GM13977 (cell line): ENCODE results near the gene SPIRE1.

ENCODE experiments used
- DNase-seq: peaks from one replicate; pipeline ENCODE4 v3.0.0; 2012; ENCODE audit warnings: low spot score
- CTCF ChIP-seq: IDR thresholded peaks from 2 replicates; pipeline ENCODE4 v1.5.1; 2012; ENCODE audit warnings: mild to moderate bottlenecking, control low read depth; ENCODE audit not compliant: insufficient read depth; ENCODE audit errors: extremely low read depth, missing control alignments
- in situ Hi-C: fragments of 300-500 bp; cut with MboI; formaldehyde crosslinking; loops from one replicate; pipeline ENCODE4 v1.12.0; 2022; ENCODE audit warnings: low sequenced_read_pairs, low pct_unique_long_range_greater_than_20kb, mixed read lengths, inconsistent platforms; ENCODE audit not compliant: unreplicated experiment

The SPIRE1 gene

DNA sequence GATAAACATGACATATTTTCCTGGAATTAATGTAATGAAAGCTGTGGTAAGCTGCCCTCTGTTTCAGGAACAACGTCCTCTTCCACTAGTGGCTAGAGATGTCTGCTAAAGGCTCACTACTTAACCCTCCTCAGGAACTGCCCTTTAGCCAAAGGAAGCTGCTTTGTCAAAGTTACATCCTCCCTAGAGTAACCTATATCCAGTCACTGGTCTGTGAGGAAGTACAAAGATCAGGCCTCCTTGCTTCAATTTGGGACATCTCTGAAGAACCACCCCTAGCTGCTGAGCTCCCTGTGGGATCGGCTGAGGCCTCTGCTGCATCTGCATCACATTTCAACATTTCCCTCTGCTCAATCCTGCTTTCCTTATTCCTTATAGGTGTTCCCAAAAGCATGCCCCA lies 142.4 kb downstream of the SPIRE1 start:
- in situ Hi-C loops = no loop called here
- TF ChIP-seq CTCF = no peak
- no peak for DNase-seq

DNA sequence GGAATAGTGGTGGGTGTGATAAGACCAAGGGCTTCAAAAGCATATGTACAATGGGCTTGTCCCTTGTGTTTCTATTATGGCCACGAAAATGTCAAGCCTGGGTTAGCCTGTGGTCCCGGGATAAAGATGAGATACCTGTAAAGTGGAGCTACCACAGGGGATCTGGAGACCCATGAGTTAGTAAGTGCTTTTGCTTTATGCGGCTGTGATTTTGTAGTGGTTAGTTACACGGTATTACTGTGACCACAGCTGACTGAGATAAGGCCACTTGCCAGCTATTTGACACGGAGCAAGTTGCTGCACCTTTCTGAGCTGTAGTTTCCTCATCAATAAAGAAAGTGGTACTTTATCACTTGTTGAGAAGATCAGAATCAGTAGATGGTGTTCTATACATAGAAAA lies 150.9 kb downstream of the SPIRE1 start:
- in situ Hi-C loops = no loop called here
- TF ChIP-seq CTCF = no peak
- DNase-seq = no peak

- in situ Hi-C loops = no loop called here
- TF ChIP-seq CTCF = no peak
- DNase-seq = no peak
Observed at GRCh38 chr18:12500986-12501385, 156.9 kb downstream of the SPIRE1 start.

- DNase-seq = no peak
- in situ Hi-C loops = no loop called here
- TF ChIP-seq CTCF = no peak
Observed at GRCh38 chr18:12497839-12498238, 160.1 kb downstream of the SPIRE1 start.

DNA sequence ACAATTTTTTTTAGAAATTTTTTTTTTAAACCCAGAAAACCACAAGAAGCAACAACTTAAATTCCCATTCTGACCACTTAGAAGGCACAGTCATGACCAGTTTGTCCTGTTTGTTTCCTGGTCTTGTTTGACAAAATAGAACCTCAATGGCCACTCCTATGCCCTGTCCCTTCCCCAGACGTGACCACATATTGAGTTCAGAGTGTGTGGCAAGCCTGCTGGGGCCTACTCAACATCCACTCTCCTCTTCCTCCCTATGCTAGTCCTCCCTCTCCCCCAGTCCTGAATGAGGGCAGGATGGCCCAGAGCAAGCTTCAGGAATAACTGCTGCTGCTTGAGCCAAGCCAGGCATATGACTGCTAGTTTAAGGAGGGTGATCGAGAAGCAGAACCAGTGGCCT lies 160.6 kb downstream of the SPIRE1 start:
- in situ Hi-C loops = no loop called here
- no peak for DNase-seq
- TF ChIP-seq CTCF = no peak

- no peak for DNase-seq
- in situ Hi-C loops = no loop called here
- no peak for TF ChIP-seq CTCF
Observed at GRCh38 chr18:12492907-12493306, 165.0 kb downstream of the SPIRE1 start.
